GM18498 (cell line): ENCODE measurements around the gene CUX1.

Experiments
- ATAC-seq: cut with Tn5 transposase; IDR thresholded peaks from one replicate; pipeline ENCODE4 v1.9.1; 2021; ENCODE audit warnings: mild to moderate bottlenecking, moderate library complexity; ENCODE audit not compliant: unreplicated experiment

CUX1 gene

DNA sequence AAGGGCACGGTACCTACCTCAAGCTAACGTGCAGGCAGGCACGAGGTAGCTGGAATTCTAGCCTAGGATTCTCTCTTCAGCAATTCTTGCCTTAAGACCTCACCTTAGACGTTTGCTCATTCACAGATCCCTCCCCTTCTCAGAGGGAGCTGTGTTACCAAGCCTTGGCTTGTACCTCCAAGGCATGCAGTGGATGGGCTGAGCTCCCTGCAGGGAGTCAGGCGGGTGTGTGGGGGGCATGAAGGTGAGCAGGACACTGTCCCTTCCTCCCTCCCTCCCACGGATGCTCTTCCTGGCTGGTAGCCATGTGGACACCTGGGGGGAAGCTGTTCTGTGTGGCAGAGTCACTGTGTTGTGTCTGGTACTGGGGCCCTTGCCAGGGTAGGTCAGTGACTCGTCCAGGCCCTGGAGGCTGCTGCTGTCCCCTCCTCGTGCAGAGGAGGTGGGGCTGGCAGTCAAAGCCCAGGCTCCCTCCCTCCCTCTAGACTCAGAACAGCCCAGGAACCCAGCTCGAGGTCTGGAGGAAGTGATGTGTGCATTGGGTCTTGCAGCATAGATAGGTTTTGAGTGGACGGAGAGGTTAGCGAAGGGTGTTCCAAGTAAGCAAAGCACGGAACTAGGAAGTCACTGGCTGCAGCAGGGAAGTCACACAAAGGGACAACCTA, 247.1 kb downstream of the CUX1 start:
- no peak for ATAC-seq

DNA sequence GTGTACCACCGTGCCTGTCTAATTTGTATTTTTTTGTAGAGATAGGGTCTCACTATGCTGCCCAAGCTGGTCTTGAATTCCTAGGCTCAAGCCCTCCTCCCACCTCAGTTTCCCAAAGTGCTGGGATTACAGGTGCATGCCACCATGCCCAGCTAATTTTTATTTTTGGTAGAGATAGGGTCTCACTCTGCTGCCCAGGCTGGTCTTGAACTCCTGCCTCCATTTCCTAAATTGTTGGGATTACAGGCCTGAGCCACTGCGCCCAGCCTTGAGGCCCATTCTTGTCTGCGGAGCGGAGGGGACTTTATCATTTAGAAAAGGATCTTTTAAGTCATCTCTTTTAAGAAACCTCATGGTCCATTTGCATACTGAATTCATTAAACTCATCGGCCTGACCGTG, 247.8 kb downstream of the CUX1 start:
- no peak for ATAC-seq

DNA sequence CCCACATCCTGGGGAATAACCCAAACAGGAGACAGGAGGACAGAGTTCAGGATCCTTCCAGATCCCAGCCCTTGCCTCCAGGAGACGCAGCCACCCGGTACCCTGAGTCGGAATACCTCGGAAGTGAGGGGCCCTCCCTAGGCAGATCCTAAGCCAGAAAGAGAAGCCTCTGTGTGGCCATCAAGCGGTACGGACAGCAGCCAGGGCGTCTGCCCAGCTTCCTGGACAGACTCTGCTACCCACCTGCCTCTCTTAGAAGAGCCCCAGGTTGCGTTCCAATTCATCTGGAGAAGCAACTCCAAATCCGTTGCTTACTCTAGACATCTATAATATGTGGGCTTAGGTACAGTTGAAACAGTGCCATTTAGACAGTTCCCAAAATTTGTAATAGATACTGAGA, 249.1 kb downstream of the CUX1 start:
- ATAC-seq: no peak

- ATAC-seq: no peak
Measured at GRCh38 chr7:102068846-102069245, 251.4 kb downstream of the CUX1 start.

GRCh38 chr7:102069931-102070629, 252.7 kb downstream of the CUX1 start:
- no peak for ATAC-seq

GRCh38 chr7:102072003-102072402, 254.6 kb downstream of the CUX1 start:
- ATAC-seq: no peak

- ATAC-seq: no peak
Measured at GRCh38 chr7:102072636-102073209, 255.3 kb downstream of the CUX1 start.

- no peak for ATAC-seq
Measured at GRCh38 chr7:102073931-102074880, 256.8 kb downstream of the CUX1 start.

- no peak for ATAC-seq
Measured at GRCh38 chr7:102075126-102075525, 257.7 kb downstream of the CUX1 start.

DNA sequence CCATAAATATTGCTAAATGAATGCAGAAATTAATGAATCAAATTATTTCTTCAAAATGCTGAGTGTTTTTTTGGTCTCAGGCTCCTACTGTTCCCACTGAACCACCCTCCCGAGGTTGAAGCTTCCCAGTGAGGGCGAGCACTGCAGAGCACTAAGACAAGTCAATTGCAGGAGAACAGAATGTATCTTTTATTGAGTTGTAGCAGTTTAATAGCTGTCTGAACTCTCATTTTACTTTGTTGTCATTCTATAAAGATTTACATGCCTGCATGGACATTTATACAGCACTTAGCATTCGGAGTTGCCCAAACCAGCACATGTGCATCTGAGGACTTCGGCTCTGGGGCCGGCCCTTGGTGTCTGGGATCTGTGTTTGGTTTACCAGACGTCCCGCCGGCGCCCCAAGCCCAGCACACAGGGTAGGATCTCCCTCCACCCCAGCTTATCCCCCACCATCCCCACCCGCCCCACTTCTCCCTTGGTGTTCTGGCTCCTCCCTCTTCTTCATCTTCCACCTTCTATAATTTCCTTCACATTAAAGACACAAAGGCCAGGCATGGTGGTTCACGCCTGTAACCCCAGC, 258.2 kb downstream of the CUX1 start:
- ATAC-seq: no peak

GRCh38 chr7:102077081-102077480, 259.7 kb downstream of the CUX1 start:
- ATAC-seq: no peak

DNA sequence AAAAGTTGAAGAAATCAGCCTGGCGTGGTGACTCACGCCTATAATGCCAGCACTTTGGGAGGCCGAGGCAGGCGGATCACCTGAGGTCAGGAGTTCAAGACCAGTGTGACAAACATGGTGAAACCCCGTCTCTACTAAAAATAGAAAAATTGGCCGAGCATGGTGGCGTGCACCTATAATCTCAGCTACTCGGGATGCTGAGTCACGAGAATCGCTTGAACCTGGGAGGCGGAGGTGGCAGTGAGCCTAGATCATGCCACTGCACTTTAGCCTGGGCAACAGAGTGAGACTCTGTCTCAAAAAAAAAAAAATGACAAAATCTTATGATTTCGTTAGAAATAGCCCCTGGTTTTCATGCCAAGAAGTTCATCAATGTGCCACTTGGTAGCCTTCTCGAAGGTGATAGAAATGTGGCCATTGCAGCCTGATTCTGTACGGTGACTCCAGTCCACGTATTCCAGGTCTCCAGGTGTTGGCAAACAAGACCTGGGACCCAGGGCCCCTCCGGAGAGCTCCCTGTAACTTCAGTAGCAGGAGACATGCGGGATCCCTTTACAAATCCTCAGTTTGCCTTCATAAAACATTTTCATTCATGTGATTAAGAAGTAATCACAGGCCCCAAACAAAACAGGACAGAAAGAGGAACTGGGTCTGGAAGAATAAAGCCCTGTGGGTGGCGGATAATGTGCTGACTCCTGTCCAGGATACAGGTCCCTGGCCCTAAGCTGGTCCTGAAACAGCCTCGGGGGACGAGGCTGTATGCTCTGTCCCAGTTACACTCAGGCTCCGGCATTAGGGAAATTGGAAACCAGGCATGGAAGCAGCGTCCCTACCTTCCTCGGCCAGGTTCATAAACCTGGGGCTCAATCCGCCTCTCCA, 262.0 kb downstream of the CUX1 start:
- no peak for ATAC-seq

DNA sequence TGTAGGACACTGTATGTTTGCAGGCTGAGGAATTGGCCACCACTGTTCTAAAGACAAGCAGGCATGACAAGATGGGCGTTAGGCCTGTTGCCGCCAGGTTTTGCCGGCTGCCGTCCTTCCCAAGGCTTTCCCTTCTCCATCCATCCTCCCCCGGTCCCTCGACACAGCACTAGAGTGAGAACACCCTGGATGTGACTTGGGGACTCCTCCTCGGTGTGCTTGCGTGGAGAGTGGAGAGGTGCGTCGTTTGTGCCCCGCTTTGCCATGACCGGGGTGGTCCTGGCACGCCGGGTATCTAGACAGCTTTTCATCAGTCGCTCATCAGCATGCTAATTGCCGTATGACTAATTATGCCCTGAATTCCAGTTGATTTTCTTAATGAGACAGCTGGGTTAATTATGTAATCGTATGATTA, 262.6 kb downstream of the CUX1 start:
- ATAC-seq: no peak

DNA sequence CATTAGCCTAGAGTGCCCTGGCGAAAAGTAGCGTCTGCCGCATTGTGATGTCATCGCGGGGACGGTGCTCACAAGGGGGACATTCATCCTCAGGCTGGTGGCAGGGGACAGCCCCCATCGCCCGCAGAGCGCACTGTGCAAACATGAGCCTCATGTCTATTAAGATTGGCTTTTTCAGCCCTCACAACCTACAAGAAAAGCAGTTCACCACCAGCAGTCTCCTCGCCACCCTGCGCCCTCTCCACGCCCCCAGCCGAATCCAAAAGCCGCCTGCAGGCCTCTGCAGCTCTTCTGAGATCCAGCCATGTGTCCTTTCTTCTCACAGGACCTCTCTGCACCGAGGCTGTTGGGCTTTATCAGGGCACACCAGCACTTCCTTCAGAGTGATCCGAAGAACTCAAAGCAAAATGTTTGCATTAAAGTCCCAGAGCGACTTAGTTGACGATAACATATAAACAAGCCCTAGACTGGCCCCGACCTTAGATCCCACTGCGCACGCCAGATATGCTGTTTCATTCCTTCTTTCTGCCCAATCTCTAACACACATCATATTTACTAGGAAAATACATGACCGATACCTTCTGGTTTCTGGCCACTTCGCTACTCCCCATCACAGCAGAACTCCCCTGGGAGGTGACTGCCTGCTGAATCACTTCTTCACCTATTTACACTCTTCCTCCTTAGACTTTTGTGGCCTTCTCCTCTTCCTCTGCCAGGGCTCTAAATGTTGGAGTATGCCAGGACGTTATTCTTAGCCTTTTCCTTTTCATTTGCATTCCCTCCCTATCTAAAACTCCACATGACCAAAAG, 263.2 kb downstream of the CUX1 start:
- no peak for ATAC-seq

DNA sequence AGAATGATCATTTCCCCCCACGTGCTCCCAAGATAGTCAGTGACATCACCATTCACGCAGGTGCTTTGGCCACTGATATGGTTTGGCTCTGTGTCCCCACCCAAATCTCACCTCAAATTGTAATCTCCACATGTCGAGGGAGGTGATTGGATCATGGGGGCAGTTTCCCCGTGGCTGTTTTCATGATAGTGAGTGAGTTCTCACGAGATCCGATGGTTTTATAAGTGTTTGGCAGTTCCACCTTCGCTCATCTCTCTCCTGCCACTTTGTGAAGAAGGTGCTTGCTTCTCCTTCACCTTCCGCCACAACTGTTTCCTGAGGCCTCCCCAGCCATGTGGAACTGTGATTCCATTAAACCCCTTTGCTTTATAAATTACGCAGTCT, 263.8 kb downstream of the CUX1 start:
- no peak for ATAC-seq

DNA sequence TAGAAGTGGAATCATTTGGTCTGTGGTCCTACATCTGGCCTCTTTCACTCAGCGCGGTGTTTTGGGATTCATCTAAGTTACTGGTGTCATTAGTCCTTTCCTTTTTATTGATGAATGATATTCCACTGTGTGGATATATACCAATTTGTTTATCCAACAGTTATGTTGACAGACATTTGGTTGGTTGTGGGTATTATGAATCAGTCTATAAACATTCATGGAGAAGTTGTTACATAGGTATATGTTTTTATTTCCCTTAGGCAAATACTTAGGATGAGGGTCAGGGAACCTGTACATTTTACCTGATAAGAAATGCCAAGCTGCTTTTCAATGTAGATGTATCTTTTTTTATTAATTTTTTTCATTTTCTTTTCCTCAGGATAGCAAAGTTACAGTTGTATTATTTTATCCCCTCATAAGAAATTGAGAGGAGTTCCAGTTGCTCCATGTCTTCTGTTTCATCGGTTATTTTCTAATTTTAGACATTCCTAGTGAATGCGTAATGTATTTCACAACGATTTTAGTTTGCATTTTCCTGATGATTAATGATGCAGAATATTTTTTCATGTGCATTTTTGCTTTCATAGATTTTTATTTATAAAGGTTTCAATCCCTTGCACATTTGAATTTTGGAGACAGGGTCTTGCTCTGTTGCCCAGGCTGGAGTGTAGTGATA, 265.4 kb downstream of the CUX1 start:
- no peak for ATAC-seq

- ATAC-seq: no peak
Measured at GRCh38 chr7:102085218-102085772, 267.9 kb downstream of the CUX1 start.
